ENCODE measurements around the gene FBXO17. TPM values are rescaled to one million over a fixed set of nuclear protein-coding genes. Genes with fewer than 3 reads are reported as not detected.
A peak's percentile ranks its signal among the peaks of the same experiment; 100 is the strongest.

The FBXO17 gene
- total and polyA plus RNA-seq, 2 of the 13 experiments (the other 11 are each of a cell fraction or from before 2014, with no cell fraction given) = 22.1 to 58.7 TPM

DNA sequence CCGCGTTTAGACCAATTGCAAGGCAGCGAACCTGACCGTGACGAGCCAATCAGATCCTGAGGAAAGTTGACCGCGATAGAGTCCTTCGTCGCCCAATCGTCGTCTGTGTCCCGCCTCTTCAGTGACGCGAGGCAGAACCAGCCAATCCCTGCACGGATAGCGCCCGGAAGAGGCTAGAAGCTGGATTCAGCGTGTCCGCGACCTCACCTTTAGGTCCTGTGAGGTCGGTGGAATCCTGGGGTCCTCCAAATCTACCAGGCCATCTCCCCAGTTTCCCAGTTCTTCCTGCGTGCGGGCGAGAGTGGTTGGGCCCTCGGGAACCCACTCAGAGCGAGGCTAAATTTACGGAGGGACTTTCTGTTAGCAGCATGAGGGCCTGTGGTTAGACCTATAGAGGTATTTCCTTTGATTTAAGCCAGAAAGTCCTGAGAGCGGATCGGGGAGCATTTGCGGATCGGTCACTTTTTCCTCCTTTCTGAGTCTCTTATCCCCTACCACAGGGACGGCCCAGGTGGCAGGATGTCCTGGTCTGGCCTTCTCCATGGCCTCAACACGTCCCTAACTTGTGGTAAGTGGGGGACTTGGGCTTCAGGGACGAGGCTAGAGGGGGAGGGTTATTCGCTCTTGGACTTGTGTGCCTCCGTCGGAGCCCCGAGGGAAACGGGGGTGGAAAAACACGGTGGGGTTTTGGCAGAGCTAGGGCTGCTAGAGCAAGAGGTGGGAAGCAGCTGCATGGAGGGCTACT is 44.6 kb downstream of the FBXO17 start, which contains the start of gene MRPS12 (continued):
- TF ChIP-seq POGK (CRISPR knock-in tag; conservative IDR thresholded peaks at IDR 0.05) (no peak), ETV5 (CRISPR knock-in tag; IDR thresholded peaks at IDR 0.05; ENCODE audit: borderline replicate concordance) (no peak), RARA (CRISPR knock-in tag; IDR thresholded peaks at IDR 0.05) (peak; percentile 36; the same call in 1 of the 2 replicates), KDM5A (IDR thresholded peaks at IDR 0.05; ENCODE audit: borderline replicate concordance, low read length) (peak; percentile 68), RFX5 (IDR thresholded peaks at IDR 0.05; ENCODE audit: low read depth, low read length) (peak; percentile 64; the same call in 1 of the 2 replicates), CENPBD1 (CRISPR knock-in tag; IDR thresholded peaks at IDR 0.05; ENCODE audit: borderline replicate concordance, low read depth) (no peak), GABPB1 (CRISPR knock-in tag; IDR thresholded peaks at IDR 0.05) (peak; percentile 88), ARNT2 (CRISPR knock-in tag; IDR thresholded peaks at IDR 0.05; ENCODE audit: low read depth) (0 out of 2 replicates have a peak, but pooled peaks have one; percentile 19), ZNF747 (CRISPR knock-in tag; IDR thresholded peaks at IDR 0.05; ENCODE audit: borderline replicate concordance) (no peak), ZFP90 (CRISPR knock-in tag; IDR thresholded peaks at IDR 0.05; ENCODE audit: borderline replicate concordance) (0 out of 2 replicates have a peak, but pooled peaks have one; percentile 10), ZNF619 (CRISPR knock-in tag; IDR thresholded peaks at IDR 0.05) (no peak), MEIS1 (CRISPR knock-in tag; IDR thresholded peaks at IDR 0.05; ENCODE audit: borderline replicate concordance) (no peak), MXI1 (IDR thresholded peaks at IDR 0.05; ENCODE audit: borderline replicate concordance, low read depth, low read length) (peak; percentile 84; the same call in 1 of the 3 replicates), ZNF230 (CRISPR knock-in tag; IDR thresholded peaks at IDR 0.05) (no peak; the same call in 1 of the 2 replicates), ZNF547 (CRISPR knock-in tag; IDR thresholded peaks at IDR 0.05) (no peak), POLR2AphosphoS2 (IDR thresholded peaks at IDR 0.05; ENCODE audit: low read depth, low read length) (no peak), ZBTB8A (CRISPR knock-in tag; IDR thresholded peaks at IDR 0.05; ENCODE audit: borderline replicate concordance, low read depth) (no peak), PPARG (CRISPR knock-in tag; conservative IDR thresholded peaks at IDR 0.05) (0 out of 2 replicates have a peak, but pooled peaks have one; percentile 2), MTF1 (CRISPR knock-in tag; IDR thresholded peaks at IDR 0.05) (no peak), ZNF772 (CRISPR knock-in tag; IDR thresholded peaks at IDR 0.05) (peak; percentile 10; the same call in 1 of the 2 replicates), ZMAT3 (CRISPR knock-in tag; conservative IDR thresholded peaks at IDR 0.05) (peak; percentile 75; the same call in 1 of the 2 replicates), RBM39 (IDR thresholded peaks at IDR 0.05; ENCODE audit: low read depth, low read length, poor library complexity, severe bottlenecking) (peak; percentile 6), POGZ (CRISPR knock-in tag; IDR thresholded peaks at IDR 0.05) (0 out of 2 replicates have a peak, but pooled peaks have one; percentile 18), ZBTB7B (CRISPR knock-in tag; IDR thresholded peaks at IDR 0.05) (no peak)
- TF ChIP-seq, protein P1, sequence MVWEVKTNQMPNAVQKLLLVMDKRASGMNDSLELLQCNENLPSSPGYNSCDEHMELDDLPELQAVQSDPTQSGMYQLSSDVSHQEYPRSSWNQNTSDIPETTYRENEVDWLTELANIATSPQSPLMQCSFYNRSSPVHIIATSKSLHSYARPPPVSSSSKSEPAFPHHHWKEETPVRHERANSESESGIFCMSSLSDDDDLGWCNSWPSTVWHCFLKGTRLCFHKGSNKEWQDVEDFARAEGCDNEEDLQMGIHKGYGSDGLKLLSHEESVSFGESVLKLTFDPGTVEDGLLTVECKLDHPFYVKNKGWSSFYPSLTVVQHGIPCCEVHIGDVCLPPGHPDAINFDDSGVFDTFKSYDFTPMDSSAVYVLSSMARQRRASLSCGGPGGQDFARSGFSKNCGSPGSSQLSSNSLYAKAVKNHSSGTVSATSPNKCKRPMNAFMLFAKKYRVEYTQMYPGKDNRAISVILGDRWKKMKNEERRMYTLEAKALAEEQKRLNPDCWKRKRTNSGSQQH (CRISPR knock-in tag; IDR thresholded peaks at IDR 0.05; ENCODE audit: low read depth) = 0 out of 2 replicates have a peak, but pooled peaks have one; percentile 6
- TF ChIP-seq, protein P2, sequence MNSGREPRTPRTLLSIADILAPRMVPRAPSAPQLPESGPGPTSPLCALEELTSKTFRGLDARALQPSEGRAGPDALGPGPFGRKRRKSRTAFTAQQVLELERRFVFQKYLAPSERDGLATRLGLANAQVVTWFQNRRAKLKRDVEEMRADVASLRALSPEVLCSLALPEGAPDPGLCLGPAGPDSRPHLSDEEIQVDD (CRISPR knock-in tag; IDR thresholded peaks at IDR 0.05; ENCODE audit: borderline replicate concordance) = no peak
